Measurements from ENCODE around the gene NEURL2. TPM values are rescaled to one million over a fixed set of nuclear protein-coding genes. Genes with fewer than 3 reads are reported as not detected.

The NEURL2 gene
- total and polyA plus RNA-seq, 4 donors: 2.4 to 7.0 (median 5.0) TPM

DNA sequence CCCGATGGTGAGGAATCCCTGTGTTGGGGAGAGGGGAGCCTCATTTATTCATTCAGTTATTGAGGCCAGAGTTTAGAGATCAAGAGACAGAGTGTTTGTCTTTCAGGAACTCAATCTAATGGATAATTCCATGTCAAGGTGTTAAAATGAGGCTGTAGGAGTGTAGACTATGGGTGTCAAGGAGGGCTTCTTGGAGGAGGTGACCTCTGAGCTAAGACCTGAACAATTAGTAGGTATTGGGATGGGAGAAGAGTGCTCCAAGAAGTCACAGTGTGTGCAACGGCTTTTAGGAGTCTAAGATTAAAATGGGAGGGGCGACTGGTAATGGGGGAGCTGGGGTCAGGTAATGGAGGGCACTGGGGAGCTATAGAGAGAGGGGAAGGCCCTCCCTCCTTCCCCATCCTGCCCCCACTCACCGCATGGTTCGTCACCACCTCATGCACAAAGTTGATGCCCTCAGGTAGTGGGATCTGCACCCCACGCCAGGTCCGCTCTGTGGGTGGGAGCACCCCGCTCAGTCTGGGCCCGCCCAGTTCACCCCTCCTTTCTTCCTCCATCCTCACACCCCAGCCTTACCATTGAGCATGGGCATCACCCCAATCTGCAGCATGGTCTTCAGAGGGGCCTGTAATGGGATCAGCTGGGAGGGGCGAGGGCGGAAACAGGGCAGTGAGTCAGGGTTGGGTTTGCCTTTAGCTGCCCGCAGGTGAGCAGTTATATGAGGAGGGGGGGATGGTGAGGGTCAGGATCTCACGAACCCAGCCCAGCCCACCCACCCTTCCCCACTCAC is 8.2 kb upstream of the NEURL2 start:
- no peak overlapping the region for H3K27ac ChIP-seq (ENCODE audit: low read depth, low read length)
- no peak overlapping the region for H3K4me3 ChIP-seq (ENCODE audit: low read depth, low read length)
- DNase-seq (ENCODE audit: low read depth in 4 of 6, low spot score in 6 of 6): no peak
- peaks cover 79% of the 10 kb centered on the region for H3K36me3 ChIP-seq (ENCODE audit: control insufficient read depth, insufficient read depth, low read length)
- H3K4me1 ChIP-seq (ENCODE audit: control insufficient read depth, insufficient read depth, low read length): no peaks in the 10 kb centered on the region
- 90% methylated on average over 8 of the region's 13 CpGs for WGBS (ENCODE audit: insufficient coverage)
- H3K9me3 ChIP-seq (ENCODE audit: control insufficient read depth, insufficient read depth, low read length): no peaks in the 10 kb centered on the region
- H3K27me3 ChIP-seq (ENCODE audit: control insufficient read depth, insufficient read depth, low read length): no peaks in the 10 kb centered on the region

DNA sequence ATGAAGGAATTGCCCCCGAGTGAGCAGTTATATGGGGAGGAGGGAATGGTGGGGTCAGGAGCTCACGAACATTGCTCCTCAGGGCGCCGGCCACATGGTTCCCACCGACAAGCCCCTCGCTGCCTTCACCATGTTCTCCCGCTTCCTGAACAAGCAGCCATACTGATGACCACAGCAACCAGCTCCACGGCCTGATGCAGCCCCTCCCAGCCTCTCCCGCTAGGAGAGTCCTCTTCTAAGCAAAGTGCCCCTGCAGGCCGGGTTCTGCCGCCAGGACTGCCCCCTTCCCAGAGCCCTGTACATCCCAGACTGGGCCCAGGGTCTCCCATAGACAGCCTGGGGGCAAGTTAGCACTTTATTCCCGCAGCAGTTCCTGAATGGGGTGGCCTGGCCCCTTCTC is 7.3 kb upstream of the NEURL2 start:
- H3K4me3 ChIP-seq (ENCODE audit: low read depth, low read length): no peak overlapping the region
- no peaks in the 10 kb centered on the region for H3K4me1 ChIP-seq (ENCODE audit: control insufficient read depth, insufficient read depth, low read length)
- 77% methylated on average over 12 of the region's 12 CpGs for WGBS (ENCODE audit: insufficient coverage)
- H3K27ac ChIP-seq (ENCODE audit: low read depth, low read length): no peak overlapping the region
- DNase-seq (ENCODE audit: low read depth in 4 of 6, low spot score in 6 of 6): no peak
- no peaks in the 10 kb centered on the region for H3K9me3 ChIP-seq (ENCODE audit: control insufficient read depth, insufficient read depth, low read length)
- H3K27me3 ChIP-seq (ENCODE audit: control insufficient read depth, insufficient read depth, low read length): no peaks in the 10 kb centered on the region
- peaks cover 75% of the 10 kb centered on the region for H3K36me3 ChIP-seq (ENCODE audit: control insufficient read depth, insufficient read depth, low read length)

DNA sequence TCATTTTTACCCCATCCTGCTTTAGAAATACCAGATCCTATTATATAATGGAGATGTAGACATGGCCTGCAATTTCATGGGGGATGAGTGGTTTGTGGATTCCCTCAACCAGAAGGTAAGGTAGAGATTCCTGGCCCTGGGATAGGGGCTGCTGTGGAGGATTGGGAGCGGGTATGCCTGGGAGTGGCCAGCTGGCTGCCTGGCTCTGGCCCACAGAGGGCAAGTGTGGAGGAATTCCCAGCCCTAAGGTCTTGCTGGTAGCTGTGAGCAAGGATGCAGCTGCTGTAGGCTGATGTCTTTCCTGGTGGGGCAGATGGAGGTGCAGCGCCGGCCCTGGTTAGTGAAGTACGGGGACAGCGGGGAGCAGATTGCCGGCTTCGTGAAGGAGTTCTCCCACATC is 6.7 kb upstream of the NEURL2 start:
- 80% methylated on average over 7 of the region's 7 CpGs for WGBS (ENCODE audit: insufficient coverage)
- H3K27me3 ChIP-seq (ENCODE audit: control insufficient read depth, insufficient read depth, low read length): no peaks in the 10 kb centered on the region
- H3K4me1 ChIP-seq (ENCODE audit: control insufficient read depth, insufficient read depth, low read length): peaks cover 3% of the 10 kb centered on the region
- no peak for DNase-seq (ENCODE audit: low read depth in 4 of 6, low spot score in 6 of 6)
- peaks cover 74% of the 10 kb centered on the region for H3K36me3 ChIP-seq (ENCODE audit: control insufficient read depth, insufficient read depth, low read length)
- no peaks in the 10 kb centered on the region for H3K9me3 ChIP-seq (ENCODE audit: control insufficient read depth, insufficient read depth, low read length)
- H3K27ac ChIP-seq (ENCODE audit: low read depth, low read length): no peak overlapping the region
- no peak overlapping the region for H3K4me3 ChIP-seq (ENCODE audit: low read depth, low read length)

DNA sequence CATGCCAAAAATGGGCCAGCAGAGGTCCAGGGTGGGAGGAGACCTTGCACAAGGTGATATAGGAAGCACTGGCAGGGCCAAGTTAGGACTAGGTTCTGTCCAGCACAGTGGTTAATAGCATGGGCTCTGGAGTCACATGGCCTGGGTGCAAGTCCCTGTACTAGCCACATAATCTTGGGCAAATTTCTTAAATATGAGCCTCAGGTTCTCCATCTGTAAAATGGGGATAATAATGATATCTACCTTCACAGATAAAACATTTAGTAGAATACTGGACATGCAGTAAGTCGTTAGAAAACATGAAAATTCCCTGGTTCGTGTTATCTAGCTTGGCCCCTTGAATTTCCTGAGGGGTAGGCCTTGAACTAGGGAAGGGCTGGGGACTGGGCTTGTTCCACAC is 6.3 kb upstream of the NEURL2 start:
- WGBS (ENCODE audit: insufficient coverage): no CpG with 5 or more reads among the region's 2 CpGs
- Histone ChIP-seq H3K27ac (ENCODE audit: low read depth, low read length) (no peak overlapping the region), H3K36me3 (ENCODE audit: control insufficient read depth, insufficient read depth, low read length) (peaks cover 73% of the 10 kb centered on the region), H3K27me3 (ENCODE audit: control insufficient read depth, insufficient read depth, low read length) (no peaks in the 10 kb centered on the region), H3K4me3 (ENCODE audit: low read depth, low read length) (no peak overlapping the region), H3K9me3 (ENCODE audit: control insufficient read depth, insufficient read depth, low read length) (no peaks in the 10 kb centered on the region), H3K4me1 (ENCODE audit: control insufficient read depth, insufficient read depth, low read length) (peaks cover 7% of the 10 kb centered on the region)
- DNase-seq (ENCODE audit: low read depth in 4 of 6, low spot score in 6 of 6): no peak

DNA sequence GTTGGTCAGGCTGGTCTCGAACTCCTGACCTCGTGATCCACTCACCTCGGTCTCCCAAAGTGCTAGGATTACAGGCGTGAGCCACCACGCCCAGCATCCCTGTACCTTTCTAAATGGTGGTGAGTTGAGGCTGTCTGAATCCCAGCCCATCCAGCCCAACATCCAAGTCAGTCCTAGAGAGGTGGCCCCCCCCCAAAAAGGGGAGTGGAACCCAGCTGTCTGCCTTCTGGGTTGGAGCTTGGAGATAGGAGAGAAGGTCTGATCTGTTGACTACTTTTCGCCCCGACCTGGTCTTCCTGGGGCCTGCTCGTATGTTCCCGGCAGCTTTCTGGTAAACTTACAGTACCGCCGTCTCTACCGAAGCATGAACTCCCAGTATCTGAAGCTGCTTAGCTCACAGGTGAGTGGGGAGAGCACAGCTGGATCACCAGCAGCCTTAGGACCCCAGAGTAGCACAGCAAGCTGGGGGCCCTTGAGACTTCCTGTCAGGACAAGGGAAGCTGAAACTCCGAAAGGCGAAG is 5.7 kb upstream of the NEURL2 start:
- WGBS (ENCODE audit: insufficient coverage): 94% methylated on average over 9 of the region's 14 CpGs
- Histone ChIP-seq H3K4me3 (ENCODE audit: low read depth, low read length) (no peak overlapping the region), H3K27ac (ENCODE audit: low read depth, low read length) (no peak overlapping the region), H3K27me3 (ENCODE audit: control insufficient read depth, insufficient read depth, low read length) (no peaks in the 10 kb centered on the region), H3K4me1 (ENCODE audit: control insufficient read depth, insufficient read depth, low read length) (peaks cover 13% of the 10 kb centered on the region), H3K36me3 (ENCODE audit: control insufficient read depth, insufficient read depth, low read length) (peaks cover 68% of the 10 kb centered on the region), H3K9me3 (ENCODE audit: control insufficient read depth, insufficient read depth, low read length) (no peaks in the 10 kb centered on the region)
- DNase-seq (ENCODE audit: low read depth in 4 of 6, low spot score in 6 of 6): no peak

DNA sequence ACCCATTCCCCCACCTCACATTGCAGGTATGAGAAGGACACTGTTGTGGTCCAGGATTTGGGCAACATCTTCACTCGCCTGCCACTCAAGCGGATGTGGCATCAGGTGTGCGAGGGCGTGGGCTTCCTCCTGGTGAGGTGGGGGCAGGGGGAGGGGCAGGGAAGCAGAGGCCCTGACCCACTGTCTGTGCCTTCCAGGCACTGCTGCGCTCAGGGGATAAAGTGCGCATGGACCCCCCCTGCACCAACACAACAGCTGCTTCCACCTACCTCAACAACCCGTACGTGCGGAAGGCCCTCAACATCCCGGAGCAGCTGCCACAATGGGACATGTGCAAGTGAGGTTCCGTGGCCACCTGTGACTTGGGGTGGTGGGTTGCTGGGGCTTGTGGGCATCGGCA is 3.8 kb upstream of the NEURL2 start:
- H3K9me3 ChIP-seq (ENCODE audit: control insufficient read depth, insufficient read depth, low read length): no peaks in the 10 kb centered on the region
- H3K36me3 ChIP-seq (ENCODE audit: control insufficient read depth, insufficient read depth, low read length): peaks cover 56% of the 10 kb centered on the region
- H3K4me1 ChIP-seq (ENCODE audit: control insufficient read depth, insufficient read depth, low read length): peaks cover 29% of the 10 kb centered on the region
- no peaks in the 10 kb centered on the region for H3K27me3 ChIP-seq (ENCODE audit: control insufficient read depth, insufficient read depth, low read length)
- H3K4me3 ChIP-seq (ENCODE audit: low read depth, low read length): no peak overlapping the region
- no peak for DNase-seq (ENCODE audit: low read depth in 4 of 6, low spot score in 6 of 6)
- 88% methylated on average over 3 of the region's 12 CpGs for WGBS (ENCODE audit: insufficient coverage)
- H3K27ac ChIP-seq (ENCODE audit: low read depth, low read length): no peak overlapping the region

DNA sequence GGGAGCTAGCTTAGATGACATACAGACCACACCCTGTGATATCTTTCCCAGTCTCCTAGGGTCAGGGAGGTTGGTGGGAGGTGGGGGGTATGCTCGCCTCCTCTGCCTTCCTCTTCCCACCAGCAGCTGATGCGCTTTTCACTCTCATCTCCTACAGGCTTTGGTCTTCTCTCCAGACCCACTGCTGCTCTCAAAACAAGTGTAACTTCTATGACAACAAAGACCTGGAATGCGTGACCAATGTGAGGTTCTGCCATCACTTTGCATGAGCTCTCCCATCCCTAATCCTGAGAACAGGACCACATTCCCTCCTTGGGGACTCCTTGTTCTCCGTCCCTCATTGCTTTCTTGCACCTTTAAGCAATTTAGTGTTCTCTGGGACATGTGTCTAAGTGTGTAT is 2.8 kb upstream of the NEURL2 start:
- H3K27me3 ChIP-seq (ENCODE audit: control insufficient read depth, insufficient read depth, low read length): no peaks in the 10 kb centered on the region
- no peak overlapping the region for H3K27ac ChIP-seq (ENCODE audit: low read depth, low read length)
- 63% methylated on average over 2 of the region's 4 CpGs for WGBS (ENCODE audit: insufficient coverage)
- DNase-seq (ENCODE audit: low read depth in 4 of 6, low spot score in 6 of 6): no peak
- no peaks in the 10 kb centered on the region for H3K9me3 ChIP-seq (ENCODE audit: control insufficient read depth, insufficient read depth, low read length)
- no peak overlapping the region for H3K4me3 ChIP-seq (ENCODE audit: low read depth, low read length)
- peaks cover 39% of the 10 kb centered on the region for H3K4me1 ChIP-seq (ENCODE audit: control insufficient read depth, insufficient read depth, low read length)
- peaks cover 47% of the 10 kb centered on the region for H3K36me3 ChIP-seq (ENCODE audit: control insufficient read depth, insufficient read depth, low read length)

DNA sequence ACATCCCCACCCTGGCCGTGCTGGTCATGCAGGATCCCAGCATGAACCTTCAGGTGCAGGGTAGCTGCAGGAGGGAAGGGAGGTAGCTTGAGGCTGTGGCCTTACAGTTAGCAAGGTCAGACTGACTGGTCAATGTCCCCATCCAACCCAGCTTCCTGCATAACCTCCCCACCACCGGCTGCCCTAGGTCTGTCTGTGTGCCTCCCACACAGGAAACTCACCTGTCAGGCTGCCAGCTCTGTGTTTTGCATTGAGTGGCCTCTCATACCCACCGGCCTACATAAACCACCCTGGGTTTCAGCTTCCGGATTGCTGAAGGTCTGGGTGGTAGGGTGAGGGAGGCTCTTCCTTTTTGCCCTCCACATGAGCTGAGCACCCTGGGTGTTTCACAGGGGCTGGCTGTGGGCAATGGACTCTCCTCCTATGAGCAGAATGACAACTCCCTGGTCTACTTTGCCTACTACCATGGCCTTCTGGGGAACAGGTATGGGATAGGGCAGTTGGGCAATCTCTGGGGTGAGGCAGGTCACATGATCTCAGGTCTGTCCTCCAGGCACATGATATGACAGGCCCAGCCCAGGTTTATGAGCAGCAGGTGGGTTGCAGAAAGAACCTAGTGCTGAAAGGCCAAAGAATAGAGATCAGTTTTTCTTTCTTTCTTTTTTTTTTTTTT is 2.0 kb upstream of the NEURL2 start:
- H3K9me3 ChIP-seq (ENCODE audit: control insufficient read depth, insufficient read depth, low read length): no peaks in the 10 kb centered on the region
- H3K4me1 ChIP-seq (ENCODE audit: control insufficient read depth, insufficient read depth, low read length): peaks cover 42% of the 10 kb centered on the region
- 80% methylated on average over 1 of the region's 4 CpGs for WGBS (ENCODE audit: insufficient coverage)
- no peak overlapping the region for H3K4me3 ChIP-seq (ENCODE audit: low read depth, low read length)
- no peak overlapping the region for H3K27ac ChIP-seq (ENCODE audit: low read depth, low read length)
- no peak for DNase-seq (ENCODE audit: low read depth in 4 of 6, low spot score in 6 of 6)
- H3K36me3 ChIP-seq (ENCODE audit: control insufficient read depth, insufficient read depth, low read length): peaks cover 43% of the 10 kb centered on the region
- no peaks in the 10 kb centered on the region for H3K27me3 ChIP-seq (ENCODE audit: control insufficient read depth, insufficient read depth, low read length)

DNA sequence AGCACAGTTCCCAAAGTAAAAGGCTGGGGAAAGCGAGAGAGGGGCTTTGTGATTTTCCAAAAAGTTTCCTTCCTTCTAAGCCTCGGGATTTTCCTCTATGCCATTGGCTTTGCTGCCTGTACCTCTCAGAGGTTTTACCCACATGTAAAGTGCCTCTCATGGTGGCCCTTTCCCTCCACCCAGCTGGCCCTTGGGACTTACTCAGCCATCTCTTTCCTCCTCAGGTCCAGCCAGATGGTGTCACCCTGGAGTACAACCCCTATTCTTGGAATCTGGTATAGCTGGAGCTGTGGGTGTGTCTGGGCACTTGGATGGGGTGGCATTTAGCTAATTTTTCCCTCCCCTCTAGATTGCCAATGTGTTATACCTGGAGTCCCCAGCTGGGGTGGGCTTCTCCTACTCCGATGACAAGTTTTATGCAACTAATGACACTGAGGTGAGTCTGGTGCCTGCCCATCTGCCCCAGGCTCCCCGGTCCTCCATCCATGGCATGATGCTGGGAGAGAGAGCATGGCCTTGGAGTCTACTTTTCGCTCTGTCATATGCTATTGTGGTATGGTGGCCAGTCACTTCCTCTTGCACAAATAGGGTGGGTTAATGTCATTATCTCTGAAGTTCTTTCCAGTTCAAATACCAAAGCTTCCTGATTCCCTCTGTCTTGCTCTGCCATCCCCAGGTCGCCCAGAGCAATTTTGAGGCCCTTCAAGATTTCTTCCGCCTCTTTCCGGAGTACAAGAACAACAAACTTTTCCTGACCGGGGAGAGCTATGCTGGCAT is 1.2 kb upstream of the NEURL2 start:
- WGBS (ENCODE audit: insufficient coverage): 91% methylated on average over 7 of the region's 9 CpGs
- DNase-seq (ENCODE audit: low read depth in 4 of 6, low spot score in 6 of 6): no peak
- Histone ChIP-seq H3K4me3 (ENCODE audit: low read depth, low read length) (peak overlapping the region; percentile 94), H3K27ac (ENCODE audit: low read depth, low read length) (no peak overlapping the region), H3K36me3 (ENCODE audit: control insufficient read depth, insufficient read depth, low read length) (peaks cover 42% of the 10 kb centered on the region), H3K4me1 (ENCODE audit: control insufficient read depth, insufficient read depth, low read length) (peaks cover 42% of the 10 kb centered on the region), H3K27me3 (ENCODE audit: control insufficient read depth, insufficient read depth, low read length) (no peaks in the 10 kb centered on the region), H3K9me3 (ENCODE audit: control insufficient read depth, insufficient read depth, low read length) (no peaks in the 10 kb centered on the region)
